Kidney (tissue), 14 donors: ENCODE results near the gene CTSL. TPM values are rescaled to one million over a fixed set of nuclear protein-coding genes. Genes with fewer than 3 reads are reported as not detected.
"Not testable (repeated sequence)": the region's sequence is repeated elsewhere in the genome, so short reads cannot be mapped to it uniquely, and the experiment has no call there.

Experiments used
- DNase-seq, 5 donors: peaks; one replicate each; pipeline ENCODE4 v3.0.0-alpha.2; 2013 to 2020
- FAIRE-seq: peaks from 2 replicates; lab custom pipeline; 2012; peaks lifted over from hg19 to GRCh38; lab: Jason Lieb, UNC
- H3K27ac ChIP-seq, 2 donors: one replicate each; pipeline ENCODE4 v1.7.0; 2013; ENCODE audit warnings: low read depth in 2 of 2, low read length in 2 of 2, inconsistent platforms in 1 of 2
- H3K27me3 ChIP-seq: one replicate; pipeline ENCODE4 v1.7.1; 2013; ENCODE audit warnings: low read length, inconsistent platforms; ENCODE audit not compliant: control insufficient read depth, insufficient read depth
- H3K36me3 ChIP-seq, 3 donors: one replicate each; pipeline versions ENCODE4 v1.7.0 to v1.7.1; 2013; ENCODE audit warnings: low read length in 3 of 3, control low read depth in 1 of 3, inconsistent platforms in 1 of 3; ENCODE audit not compliant: insufficient read depth in 3 of 3, control insufficient read depth in 2 of 3
- H3K4me1 ChIP-seq, 3 donors: one replicate each; pipeline versions ENCODE4 v1.7.0 to v1.7.1; 2013; ENCODE audit warnings: low read length in 3 of 3, inconsistent platforms in 1 of 3, low read depth in 1 of 3; ENCODE audit not compliant: control insufficient read depth in 2 of 3, insufficient read depth in 2 of 3
- H3K4me3 ChIP-seq, 3 donors: one replicate each; pipeline versions ENCODE4 v1.7.0 to v1.8.1; 2013; ENCODE audit warnings: low read length in 3 of 3, control low read depth in 1 of 3, inconsistent platforms in 1 of 3
- H3K9ac ChIP-seq, 3 donors: one replicate each; pipeline versions ENCODE4 v1.7.0 to v1.7.1; 2013; ENCODE audit warnings: low read length in 3 of 3, control low read depth in 1 of 3, inconsistent platforms in 1 of 3
- H3K9me3 ChIP-seq, 3 donors: one replicate each; pipeline versions ENCODE4 v1.7.0 to v1.7.1; 2013; ENCODE audit warnings: low read length in 3 of 3, control low read depth in 1 of 3, inconsistent platforms in 1 of 3; ENCODE audit not compliant: control insufficient read depth in 2 of 3, insufficient read depth in 1 of 3
- CTCF ChIP-seq: IDR thresholded peaks from 3 replicates; pipeline ENCODE4 v1.5.1; 2012; ENCODE audit warnings: mild to moderate bottlenecking, moderate library complexity, borderline replicate concordance; ENCODE audit not compliant: insufficient read depth; ENCODE audit errors: extremely low read depth
- intact Hi-C: fragments of 100-400 bp; cut with DNase I; formaldehyde crosslinking; loops from one replicate; pipeline ENCODE4 v1.11.1; 2022
- polyA plus RNA-seq: library from polyadenylated mRNA; stranded (reverse); fragments of 350-450 nt; fragmentation: Illumina TruSeq; extraction: RNeasy Lipid Tissue Mini Kit (QIAGEN cat#74804); gene quantifications from one replicate; pipeline ENCODE4 v1.2.3, GENCODE V29; 2014; ENCODE audit warnings: low read depth, low replicate concordance; ENCODE audit not compliant: insufficient read depth
- total RNA-seq: library from RNA; stranded (reverse); fragmentation: NEBNext Ultra II Directional; extraction: Animal tissue kit (Norgen Biotek cat#: 25700); gene quantifications from one replicate; pipeline ENCODE4 v1.2.1, GENCODE V29; 2021
- donor health status: control.
- donor health status: control.
- donor health status: control.
- donor health status: control.
- donor health status: control.
- donor health status: DM: yes; HTN: yes; CAD: no.
- donor health status: Normal renal cell carcinoma (clear cell type).

Gene CTSL
- total and polyA plus RNA-seq, 2 donors from 2014 or later: 139 to 237 TPM

- Histone ChIP-seq H3K36me3 (no peaks in the 10 kb centered on the region), H3K9ac (no peak overlapping the region), H3K27ac (peak overlapping the region in 1 of 2 donors; percentile 1), H3K4me1 (peaks cover 0 to 11% (median 2%) of the 10 kb centered on the region in 3 donors), H3K27me3 (no peaks in the 10 kb centered on the region), H3K4me3 (no peak overlapping the region), H3K9me3 (no peaks in the 10 kb centered on the region)
- FAIRE-seq: no peak
- TF ChIP-seq CTCF: no peak
- DNase-seq: peak in 2 of 5 donors; percentile 29 to 57
- intact Hi-C loops: no loop called here
These were observed 25.9 kb downstream of the CTSL start for GRCh38 chr9:87751868-87752267.

DNA sequence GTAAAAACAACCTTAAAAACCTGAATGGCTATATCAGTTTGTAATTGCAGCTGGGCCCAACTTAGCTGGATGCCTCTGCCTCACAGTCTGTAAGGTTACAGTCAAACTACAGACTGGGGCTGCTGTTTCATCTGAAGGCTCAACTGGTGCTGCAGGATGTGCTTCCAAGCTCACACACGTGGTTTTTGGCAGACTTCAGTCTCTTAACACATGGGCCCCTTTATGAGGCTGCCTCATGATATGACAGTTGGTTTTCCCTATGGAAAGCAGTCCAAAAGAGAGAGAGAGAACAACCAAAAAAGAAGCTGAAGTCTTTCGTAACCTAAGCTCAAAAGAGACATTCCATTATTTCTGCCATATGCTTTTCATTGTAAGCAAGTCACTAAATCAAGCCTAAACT is 27.4 kb downstream of the CTSL start:
- no peak for TF ChIP-seq CTCF
- intact Hi-C loops: no loop called here
- DNase-seq: no peak
- peaks cover 0 to 11% (median 2%) of the 10 kb centered on the region in 3 donors for H3K4me1 ChIP-seq
- no peak overlapping the region for H3K4me3 ChIP-seq
- H3K27me3 ChIP-seq: no peaks in the 10 kb centered on the region
- H3K27ac ChIP-seq: no peak overlapping the region
- no peaks in the 10 kb centered on the region for H3K36me3 ChIP-seq
- H3K9ac ChIP-seq: no peak overlapping the region
- FAIRE-seq: no peak
- H3K9me3 ChIP-seq: no peaks in the 10 kb centered on the region

- DNase-seq: peak in 1 of 5 donors; percentile 41
- H3K4me1 ChIP-seq, H3K9me3 ChIP-seq, H3K4me3 ChIP-seq, H3K36me3 ChIP-seq, FAIRE-seq, H3K27ac ChIP-seq, H3K9ac ChIP-seq, intact Hi-C loops, H3K27me3 ChIP-seq: not testable (repeated sequence)
These were observed 32.4 kb downstream of the CTSL start for GRCh38 chr9:87758330-87758729.

GRCh38 chr9:87759980-87760379 is 34.1 kb downstream of the CTSL start:
- H3K36me3 ChIP-seq, H3K4me3 ChIP-seq, H3K9me3 ChIP-seq, DNase-seq, H3K27me3 ChIP-seq, FAIRE-seq, H3K9ac ChIP-seq, H3K4me1 ChIP-seq, intact Hi-C loops, H3K27ac ChIP-seq: not testable (repeated sequence)
